ENCODE measurements around the gene TACR1.
"Not testable (repeated sequence)": the region's sequence is repeated elsewhere in the genome, so short reads cannot be mapped to it uniquely, and the experiment has no call there.

Gene TACR1

DNA sequence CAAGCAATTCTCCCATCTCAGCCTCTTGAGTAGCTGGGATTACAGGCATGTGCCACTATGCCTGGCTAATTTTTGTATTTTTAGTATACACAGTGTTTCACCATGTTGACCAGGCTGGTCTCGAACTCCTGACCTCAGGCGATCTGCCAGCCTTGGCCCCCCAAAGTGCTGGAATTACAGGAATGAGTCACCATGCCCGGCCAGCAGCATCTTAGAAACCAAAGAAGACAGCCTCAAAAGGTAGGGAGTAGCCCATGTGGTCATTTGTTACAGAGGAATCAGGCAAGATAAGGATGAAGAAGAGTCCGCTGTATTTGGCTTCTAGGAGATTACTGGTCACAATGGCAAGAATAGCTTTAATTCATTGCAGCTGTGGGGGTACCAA is 53.1 kb downstream of the TACR1 start:
- DNase-seq (ENCODE audit: low spot score), result not testable (repeated sequence)

DNA sequence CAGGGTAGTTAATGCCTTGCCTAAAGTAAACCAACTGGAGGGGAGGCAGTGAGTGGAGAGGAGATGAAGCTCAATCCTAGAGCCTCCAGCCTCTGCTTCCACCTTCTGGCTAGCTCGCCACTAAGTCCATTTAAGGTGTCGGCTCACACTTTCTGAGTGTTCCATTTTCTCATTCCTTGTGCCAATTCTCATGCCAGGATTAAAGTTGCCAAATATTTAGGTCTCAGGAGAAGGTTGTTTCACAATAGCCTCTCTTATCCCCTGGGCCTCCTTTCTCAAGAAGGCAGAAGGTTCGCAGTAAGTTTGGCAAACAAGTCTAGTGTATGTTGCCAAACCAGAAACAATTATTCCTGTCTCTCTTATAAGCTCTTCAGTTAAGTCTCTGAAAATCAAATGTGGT is 57.2 kb downstream of the TACR1 start:
- DNase-seq (ENCODE audit: low spot score), result no peak

DNA sequence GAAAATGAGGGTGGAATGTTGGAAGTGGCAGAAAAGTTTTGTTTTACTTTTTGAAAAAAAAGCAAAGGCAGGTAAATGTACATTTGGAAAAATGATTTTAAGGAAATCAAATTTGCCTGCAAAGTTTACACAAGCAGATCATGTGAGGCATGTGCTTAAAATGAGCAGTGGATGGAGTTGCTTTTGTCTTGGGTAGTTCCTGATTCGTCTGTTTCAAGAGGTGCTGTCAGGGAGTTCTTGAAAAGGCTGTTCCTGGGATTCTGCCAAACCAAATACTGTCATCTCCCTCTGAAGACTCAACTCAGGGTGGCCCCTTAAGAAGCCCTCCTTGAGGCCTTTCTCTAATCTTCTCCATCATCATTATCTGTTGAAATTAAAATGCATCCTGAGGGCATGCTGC is 59.0 kb downstream of the TACR1 start:
- DNase-seq (ENCODE audit: low spot score), result no peak

DNA sequence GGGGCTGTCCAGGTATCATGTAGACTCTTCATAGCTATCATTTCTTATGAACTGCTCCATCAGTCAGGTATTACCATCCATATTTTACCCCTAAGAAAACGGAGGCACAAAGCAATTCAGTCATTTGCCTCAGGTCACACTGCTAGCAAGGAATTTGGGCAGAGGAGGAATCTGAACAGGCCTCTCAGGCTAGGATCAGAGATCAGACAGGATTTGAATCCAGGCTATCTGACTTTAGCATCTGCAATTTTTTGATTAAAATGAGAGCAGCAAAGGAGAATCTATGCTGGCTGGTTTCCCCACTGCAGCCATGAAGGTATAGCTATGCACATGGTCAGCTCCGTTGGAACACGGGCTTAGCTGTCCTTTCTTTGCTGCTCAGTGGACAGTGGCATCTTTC is 60.1 kb downstream of the TACR1 start:
- DNase-seq (ENCODE audit: low spot score), result no peak

DNA sequence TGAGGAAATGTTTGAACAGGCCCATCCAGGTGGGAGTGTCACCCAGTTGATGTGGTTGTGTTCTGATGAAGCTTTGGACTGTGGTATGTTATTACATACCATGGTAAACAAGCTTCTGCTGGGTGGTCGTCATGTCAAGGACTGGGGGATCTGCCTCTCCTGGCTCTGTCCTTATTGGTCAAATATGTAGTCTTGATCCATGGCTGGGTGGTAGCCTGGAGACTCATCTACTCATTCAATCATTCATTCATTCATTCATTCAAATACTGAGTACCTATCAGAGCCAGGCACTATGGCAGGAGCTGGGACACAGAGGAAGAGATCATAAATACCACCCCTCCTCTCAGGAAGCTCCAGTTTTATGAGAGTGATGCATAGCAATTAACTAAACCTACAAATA is 60.8 kb downstream of the TACR1 start:
- no peak for DNase-seq (ENCODE audit: low spot score)

DNA sequence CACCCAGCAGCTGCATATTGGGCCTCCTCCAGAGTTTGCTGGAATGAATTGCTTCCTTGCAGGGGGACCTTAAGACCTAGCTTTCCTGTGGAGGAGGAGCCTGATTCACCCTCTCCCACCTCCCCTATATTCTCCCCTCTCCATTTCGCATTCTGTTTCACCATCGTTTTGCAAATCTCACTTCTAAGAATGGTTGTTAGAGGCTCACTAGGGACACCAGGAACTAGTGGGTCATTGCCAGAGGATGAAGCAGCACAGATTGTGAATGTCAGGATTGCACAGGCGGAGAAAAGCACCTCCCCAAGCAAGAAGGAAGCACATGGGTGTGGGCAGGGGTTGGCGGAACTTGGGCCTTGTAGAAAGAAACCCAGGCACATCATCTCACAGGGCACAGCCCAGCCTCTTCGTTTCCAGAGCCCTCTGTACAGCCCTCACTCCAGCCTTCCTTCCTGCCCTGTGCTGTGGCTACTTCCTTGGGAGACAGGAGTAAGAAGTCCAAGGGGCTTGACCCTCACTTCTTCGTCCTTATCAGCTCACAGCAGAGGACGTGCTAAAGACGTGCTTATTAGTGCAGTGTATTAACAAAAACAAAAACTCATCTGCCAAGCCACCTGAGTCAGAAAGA is 63.4 kb downstream of the TACR1 start:
- no peak for DNase-seq (ENCODE audit: low spot score)

DNA sequence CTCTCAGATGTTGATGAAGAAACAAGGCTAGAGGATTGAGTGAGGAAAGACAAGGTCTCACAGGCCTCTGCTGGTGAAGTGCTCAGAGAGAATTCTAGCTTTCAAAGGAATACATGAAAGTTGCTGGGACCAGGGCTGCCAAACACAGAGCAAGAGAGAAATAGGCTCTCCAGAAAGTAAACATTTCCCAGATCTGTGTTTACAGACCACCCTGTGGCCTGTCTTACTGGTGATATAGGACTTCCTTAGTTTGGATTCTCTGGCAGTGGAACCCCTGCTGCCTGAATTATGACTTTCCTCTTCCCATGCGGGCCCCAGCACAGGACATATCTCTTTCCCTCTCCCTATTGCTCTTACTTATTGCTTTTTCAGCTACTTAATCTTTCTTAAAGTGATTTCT is 64.5 kb downstream of the TACR1 start:
- no peak for DNase-seq (ENCODE audit: low spot score)

DNA sequence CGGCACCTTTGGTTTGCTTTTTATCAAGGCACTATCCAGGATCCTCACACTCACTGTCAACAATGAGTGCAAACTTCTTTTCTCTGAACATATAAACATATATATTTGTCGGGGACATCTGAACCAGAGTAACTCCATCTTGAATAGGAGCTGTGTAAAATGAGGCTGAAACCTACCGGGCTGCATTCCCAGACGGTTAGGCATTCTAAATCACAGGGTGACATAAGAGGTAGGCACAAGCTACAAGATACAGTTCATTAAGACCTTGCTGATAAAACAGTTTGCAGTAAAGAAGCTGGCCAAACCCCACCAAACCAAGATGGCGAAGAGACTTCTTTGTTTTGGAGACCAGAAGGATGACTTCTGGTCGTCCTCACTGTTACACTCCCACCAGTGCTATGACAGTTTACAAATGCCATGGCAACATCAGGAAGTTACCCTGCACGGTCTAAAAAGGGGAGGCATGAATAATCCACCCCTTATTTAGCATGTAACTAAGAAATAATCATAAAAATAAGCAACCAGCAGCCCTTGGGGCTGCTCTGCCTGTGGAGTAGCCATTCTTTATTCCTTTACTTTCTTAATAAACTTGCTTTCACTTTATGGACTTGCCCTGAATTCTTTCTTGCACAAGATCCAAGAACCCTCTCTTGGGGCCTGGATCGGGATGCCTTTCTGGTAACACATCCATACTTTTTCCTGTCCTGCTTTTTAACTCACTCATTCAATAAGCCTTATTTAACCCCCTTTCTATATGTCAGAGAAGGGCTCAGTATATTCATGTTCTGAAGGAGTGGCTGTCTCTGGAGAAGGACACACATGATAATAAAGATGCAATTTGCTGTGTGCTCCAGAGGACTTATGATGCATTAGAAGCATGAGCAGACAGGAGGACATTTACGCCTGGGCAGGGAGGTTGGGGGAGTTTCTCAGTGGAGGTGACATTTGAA is 65.4 kb downstream of the TACR1 start:
- no peak for DNase-seq (ENCODE audit: low spot score)

DNA sequence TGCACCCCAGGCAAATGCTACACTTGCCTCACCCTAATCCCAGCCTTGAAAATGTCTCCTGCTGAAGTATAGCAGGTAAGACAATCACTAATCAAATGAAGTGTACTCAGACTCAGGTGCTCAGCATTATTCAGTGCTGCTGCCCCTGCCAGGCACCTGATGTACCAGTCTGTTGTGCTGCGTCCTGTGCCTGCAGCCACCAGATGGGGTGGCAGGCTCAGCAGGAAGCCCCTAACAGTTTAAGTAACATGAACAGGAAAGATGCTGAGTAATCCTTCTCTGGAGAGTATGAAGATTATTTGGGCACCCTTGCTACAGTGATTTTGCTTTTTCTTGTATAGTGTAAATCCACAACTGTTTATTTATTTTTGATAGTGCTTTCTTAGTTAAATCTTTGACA is 69.1 kb downstream of the TACR1 start:
- DNase-seq (ENCODE audit: low spot score), result no peak

DNA sequence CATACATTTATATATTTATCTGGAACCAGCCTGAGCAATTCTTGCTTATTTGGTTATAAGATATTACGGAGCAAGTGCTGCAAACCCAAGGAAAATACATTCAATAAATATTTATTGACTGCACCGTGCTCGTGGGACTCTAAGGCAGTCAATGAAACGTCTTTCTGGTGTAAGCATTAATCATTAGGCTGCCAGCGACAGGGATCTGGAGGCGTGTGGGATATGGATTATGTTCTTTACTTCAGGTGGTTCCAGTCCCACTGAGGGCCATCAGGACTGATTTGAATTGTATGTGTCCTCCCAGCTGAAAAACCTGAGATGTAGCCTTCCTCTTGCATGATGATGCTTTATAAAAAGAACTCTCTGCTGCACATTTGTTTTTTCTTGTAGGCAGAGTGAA is 75.4 kb downstream of the TACR1 start:
- DNase-seq (ENCODE audit: low spot score), result no peak

DNA sequence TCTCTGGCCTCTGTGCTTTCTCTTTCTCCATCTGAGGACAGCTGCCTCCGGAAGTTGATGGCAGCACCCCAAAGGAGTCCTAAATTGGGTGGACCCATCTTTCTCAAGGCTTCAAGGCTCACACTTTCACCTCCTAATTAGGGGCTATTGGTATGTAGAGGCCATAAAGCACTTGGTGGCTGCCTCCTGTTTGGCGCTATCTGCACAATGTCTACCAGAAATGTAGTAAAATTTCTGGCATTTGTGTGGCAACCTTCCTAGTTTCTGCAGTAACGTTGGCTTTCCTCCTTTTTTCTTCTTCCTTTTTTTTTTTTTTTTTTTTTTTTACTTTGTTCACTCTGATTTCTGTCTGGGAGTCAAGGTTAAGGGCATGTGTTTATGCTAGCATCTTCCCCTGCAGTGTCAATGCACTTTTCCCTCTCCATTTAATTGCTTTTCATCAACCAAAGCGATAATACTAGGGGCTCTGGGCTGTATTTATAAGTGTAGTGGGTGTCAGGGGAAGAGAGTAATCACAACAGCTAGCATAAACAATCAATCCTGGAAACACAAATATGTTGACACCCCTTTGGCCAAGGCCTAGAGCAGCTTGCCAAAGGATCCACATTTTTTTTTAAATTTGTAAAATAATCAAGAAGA is 86.0 kb downstream of the TACR1 start:
- no peak for DNase-seq (ENCODE audit: low spot score)

DNA sequence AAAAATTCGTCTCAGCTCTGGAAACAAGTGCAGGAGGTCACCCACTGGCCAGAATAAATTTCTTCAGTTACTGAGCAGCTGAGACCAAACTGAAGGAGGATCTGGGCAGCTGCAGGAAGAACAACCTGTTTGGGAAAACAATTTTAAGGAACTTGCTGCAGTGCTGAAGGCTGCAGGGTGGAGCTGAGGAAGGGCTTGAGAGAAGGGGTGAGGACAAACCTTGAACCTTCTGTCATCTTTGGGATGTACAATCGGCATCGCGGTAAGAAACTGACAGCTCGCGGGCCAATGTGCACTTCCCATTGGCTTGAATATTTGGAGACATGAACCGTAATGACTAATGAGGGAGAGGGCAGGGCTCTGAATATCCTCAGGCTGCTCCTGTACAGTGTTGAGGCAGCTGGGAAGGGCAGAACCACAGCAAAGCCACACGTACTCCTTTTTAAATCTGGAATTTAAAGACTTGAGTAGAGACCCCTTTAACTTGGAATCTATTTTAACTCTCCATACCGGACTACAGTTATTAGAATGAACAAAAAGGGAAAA is 90.3 kb downstream of the TACR1 start:
- DNase-seq (ENCODE audit: low spot score), result no peak

DNA sequence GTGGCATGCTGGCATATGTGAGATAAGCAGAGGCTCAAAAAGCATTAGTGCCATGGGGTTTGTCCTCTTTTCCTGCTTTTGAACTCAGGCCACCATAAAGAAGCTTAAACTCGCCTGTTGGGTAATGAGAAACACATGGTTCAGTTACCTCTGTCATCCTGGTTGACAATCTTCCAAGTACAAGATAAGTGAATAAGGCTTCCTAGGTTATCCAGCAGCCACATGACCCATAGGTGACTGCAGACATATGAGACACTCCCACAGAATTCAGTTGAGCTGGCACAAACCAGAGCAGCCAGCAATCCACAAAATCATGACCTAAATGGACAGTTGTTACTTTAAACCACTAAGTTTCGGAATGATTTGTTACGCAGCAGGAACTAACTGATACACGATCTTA is 97.3 kb downstream of the TACR1 start:
- DNase-seq (ENCODE audit: low spot score), result no peak

DNA sequence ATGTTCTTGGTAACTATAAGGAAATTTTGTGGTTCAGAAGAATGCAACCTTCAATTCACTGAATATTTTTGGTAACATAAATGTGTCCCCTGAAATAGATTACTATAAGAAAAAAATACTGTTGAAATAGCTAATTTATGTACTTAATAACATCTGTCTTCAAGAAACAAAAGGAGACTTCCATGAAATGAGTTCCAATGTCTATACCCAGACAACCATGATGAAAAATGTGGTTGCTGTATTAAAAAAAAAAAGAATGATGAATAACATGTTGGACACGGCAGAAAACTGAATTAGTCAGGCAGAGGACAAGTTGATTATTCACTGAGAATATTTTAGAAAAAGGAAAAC is 98.5 kb downstream of the TACR1 start:
- no peak for DNase-seq (ENCODE audit: low spot score)

DNA sequence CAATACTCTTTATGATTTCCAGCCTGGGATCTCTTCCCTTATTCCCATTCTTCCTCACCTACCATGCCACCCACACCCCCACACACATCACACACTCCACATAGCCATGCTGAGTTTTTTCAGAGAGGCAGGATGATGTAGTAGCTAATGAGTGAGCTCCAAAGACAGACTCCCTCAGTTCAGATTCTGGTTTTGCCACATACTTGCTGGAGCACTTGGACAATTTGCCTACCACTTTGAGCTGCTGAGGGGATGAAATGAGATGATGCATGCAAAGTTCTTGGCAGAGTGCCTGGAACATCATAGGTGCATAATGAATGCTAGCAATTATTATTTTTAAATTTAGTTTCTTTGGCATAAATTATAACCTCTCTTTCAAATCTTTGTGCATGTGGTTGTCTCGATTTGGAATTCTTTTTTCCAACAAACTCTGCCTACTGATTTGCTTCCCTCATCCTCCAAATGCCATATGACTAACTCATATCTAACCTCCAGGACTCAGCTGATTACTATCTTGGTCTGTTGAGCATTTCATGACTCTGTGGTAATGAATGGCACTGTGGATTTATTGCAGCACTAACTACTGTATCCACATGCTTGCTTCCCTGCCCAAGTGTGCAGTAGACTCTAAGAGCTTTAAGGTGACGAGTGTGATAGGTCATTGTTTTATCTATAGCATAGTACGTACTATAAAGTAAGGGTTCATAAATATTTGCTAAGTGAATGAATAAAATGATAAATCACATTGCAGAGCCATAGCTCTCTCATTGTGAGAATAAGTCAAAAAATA is 99.1 kb downstream of the TACR1 start:
- DNase-seq (ENCODE audit: low spot score), result peak; percentile 74

DNA sequence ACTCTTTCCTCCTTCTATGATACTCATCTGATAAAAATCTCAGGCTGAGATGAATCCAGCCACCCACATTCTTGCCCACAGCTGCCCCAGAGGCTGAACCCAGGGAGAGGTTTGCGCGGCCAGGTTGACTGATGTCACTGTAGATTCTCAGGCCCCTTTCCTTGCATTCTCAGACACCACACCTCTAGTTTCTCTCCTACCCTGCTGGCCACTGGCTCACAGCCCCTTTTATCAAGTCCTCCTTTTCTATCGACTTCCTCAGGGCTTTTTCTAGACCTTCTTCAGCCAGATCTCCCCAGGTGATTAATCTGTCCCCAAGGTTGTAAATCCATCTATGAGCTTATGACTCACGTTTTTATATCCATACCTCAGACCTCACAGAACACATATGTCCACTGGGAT is 99.8 kb downstream of the TACR1 start:
- DNase-seq (ENCODE audit: low spot score), result no peak

DNA sequence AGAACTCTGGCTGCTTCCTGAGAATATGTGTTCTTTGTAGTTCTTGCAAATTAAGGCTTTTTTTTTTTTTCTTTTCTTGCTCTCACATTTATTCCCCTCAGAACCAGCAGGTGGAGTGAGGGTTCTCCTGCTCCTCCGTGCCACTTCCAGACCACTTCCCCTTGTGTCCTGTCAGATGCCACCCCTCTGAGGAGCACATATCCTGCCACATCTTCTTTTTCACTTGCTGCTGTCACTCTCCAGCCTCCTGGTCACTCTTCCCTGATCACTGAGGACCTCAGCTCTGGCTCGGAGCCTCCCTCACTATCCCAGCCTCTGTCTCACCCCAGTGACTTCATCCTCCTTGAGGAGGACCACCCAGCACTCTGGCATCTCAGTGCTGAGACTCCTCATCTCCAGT is 100.5 kb downstream of the TACR1 start:
- peak; percentile 30 for DNase-seq (ENCODE audit: low spot score)

DNA sequence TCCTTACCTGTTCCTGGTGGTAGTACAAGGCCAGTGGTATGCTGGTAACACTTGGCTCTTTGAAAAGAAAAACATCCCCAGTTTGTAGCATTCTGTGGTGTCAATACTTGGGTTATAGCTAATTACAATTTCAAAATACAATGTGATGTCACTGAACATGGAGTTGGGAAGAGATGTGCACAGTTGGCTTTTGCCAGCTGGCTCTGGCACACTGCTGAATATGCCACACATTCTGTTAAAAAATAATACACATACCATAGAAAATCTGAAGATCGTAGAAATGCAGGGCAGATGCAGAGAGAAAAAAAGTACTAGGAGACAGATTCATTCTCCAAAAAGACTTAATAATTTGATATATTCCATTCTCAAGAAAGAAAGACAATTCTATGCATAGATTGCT is 101.5 kb downstream of the TACR1 start:
- DNase-seq (ENCODE audit: low spot score), result no peak

DNA sequence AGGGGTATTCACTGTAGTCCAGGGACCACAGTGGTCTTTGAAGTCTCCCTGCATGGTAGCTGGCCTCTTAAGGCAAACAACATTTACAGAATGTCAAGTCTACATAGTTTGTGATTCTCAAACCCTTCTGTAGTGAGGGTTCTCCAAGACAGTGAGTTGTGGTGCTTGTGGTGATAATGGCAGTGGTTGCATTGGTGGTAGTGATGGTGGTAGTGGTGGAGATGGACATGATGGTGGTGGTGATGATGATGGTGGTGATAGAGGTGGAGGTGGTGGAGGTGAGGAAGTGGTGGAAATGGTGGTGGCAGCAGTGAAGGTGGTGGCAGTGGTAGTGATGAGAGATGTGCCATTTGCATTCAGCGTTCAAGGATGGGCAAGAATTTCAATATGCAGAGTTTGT is 104.9 kb downstream of the TACR1 start:
- no peak for DNase-seq (ENCODE audit: low spot score)

DNA sequence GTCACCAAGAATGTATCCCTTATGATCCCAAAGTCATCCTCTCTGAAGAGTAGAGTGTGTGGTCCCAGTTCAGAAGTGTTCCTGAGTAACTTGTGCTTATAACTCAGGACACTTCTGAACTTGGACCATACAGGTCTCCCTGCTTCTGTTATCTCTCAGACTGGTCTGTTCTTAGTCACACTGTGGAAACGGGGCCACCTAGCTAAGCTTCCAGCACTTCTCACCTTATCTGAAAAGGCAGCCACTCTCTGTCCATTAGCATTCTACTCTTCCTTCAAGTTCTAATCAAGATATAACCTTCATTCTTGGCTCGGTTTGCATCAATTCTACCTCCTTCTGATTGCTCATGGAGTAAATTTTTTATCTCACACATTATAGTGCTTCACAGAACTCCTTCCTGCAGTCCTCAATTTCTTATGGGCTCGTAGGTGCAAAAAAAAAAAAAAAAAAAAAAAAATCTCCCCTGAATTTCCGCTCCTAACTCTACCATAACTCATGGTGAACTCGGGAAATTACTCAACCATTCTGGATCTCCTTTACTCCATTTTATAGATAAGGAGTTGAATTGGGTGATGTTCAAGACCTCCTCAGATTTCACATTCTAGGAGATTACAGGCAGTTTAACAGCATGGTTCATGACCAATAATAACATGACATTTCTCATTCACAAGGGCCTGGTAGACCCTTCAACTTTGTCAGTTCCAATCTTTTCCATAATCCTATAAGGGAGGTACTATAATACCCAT is 108.4 kb downstream of the TACR1 start:
- no peak for DNase-seq (ENCODE audit: low spot score)

DNA sequence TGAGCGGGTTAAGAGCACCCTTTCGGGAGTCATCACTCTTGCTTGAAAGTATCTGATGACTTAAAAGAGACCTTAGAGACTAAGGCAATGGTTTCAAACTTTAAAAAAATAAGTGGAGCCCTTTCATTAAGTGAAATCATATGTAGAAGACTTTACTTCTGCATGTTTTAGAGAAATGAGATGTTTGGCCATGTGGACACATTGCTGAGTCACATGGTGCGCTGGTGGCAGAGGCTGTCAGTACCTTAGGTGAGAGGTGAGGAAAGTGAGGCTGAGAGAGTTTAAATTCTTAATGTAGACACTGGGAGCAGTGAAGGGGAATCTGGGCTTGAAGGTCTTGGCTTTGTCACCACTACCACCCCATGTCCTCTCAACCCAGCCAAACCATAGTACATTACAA is 109.8 kb downstream of the TACR1 start:
- DNase-seq (ENCODE audit: low spot score), result no peak

DNA sequence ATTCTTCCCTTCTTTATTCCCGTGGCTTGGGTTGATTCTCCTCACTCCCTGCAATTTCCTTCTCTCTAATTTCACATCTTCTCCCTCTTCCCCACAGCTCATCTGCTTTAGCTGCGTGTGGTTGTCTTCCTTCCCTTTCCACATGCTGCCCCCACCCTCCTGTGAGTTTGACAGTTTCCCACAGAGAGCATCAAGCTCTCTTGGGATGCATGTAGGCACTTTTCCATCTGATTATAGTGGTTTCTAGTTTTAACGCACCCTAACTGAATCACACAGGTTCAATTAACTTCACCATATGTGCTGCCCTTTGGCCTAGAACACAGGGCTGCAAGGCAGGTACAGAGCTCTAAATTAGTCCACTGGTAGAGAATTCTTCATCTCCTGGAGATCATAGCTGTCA is 110.5 kb downstream of the TACR1 start:
- DNase-seq (ENCODE audit: low spot score), result no peak
